Measurements from ENCODE around the gene TLL2.
"Not testable (repeated sequence)": the region's sequence is repeated elsewhere in the genome, so short reads cannot be mapped to it uniquely, and the experiment has no call there.

TLL2 gene

GRCh38 chr10:96513698-96514561 lies at the start of gene TLL2:
Gene TLL2, minus strand, starts transcription at chr10:96513926. Its CDS starts 241 bp downstream, at chr10:96513685.
- peak; percentile 77 for DNase-seq

DNA sequence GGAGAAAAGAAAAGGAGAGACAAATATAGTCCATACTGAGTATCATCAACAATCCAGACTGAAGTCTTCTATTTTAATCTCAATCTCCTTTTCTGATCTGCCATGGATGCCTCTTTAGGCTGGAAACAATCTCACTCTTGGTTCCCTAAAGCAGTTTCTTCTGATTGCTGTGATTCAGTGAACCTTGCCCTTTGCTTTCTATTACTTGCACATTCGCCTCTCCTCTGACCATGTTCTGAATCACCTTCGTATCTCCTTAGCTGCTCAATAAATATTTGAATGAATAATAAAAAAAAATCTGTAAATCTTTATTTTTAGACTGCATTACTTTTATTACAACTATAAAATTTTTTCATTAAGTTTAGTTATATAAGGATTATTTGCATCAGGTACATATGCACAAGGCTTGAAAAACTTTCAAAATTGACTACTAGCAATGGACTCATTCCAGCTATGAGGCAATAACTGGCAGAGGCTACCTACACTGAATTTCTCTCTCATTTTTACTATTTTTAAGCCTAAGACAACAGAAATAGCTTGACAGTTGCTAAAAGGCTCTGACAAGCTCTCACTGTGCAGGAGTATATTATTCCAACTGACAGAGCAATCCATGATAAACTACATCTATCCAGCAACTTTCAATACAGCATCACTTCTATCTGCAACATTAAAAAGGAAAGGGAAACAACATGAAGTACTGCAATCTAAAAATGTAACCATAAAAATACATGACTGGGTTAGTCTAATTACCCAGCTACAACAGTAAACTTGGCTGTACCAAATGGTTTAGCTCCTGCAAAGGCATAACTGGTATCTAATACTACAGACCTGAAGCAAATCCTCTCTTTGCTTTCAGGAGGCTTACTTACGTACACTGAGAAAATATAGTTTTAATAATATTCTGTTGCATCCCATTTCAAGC lies 47.5 kb upstream of the TLL2 start:
- DNase-seq, result no peak

- DNase-seq, result no peak
Measured at GRCh38 chr10:96560489-96560888, 46.8 kb upstream of the TLL2 start.

DNA sequence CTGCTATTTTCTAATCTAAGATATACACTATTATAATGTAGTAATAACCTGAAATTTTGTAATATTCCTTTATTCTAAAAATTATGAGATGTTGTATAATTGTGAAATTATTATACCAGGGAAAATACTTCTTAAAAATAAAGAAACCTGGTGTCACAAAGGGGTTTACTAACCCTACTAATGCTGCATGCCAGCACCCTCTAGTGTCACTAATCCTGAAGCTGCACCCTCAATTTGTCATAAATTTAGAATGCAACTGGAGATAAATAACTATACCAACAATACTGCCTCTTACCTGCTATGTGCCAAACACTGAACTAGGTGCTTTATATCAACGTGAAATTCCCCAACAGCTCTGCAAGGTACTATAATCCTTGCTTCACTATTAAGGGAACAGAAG lies 42.3 kb upstream of the TLL2 start:
- no peak for DNase-seq

DNA sequence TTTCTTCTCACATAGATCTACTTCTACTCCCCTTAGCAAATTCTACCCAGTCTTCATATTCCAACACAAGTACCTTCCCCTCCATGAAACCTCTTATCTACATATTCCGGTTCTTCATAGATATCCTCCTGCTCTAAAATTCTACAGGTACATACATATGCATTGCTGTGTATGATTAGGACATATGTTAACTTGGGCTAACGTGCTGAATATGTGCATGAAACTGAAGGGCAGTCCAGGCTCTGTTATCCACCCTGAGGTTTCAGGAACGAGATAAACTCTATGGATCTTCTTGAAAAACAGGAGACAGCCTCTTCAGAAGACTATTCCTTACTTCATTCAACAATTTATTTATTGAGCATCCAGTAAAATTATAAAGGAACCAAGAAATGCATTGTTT lies 41.6 kb upstream of the TLL2 start:
- DNase-seq, result no peak

DNA sequence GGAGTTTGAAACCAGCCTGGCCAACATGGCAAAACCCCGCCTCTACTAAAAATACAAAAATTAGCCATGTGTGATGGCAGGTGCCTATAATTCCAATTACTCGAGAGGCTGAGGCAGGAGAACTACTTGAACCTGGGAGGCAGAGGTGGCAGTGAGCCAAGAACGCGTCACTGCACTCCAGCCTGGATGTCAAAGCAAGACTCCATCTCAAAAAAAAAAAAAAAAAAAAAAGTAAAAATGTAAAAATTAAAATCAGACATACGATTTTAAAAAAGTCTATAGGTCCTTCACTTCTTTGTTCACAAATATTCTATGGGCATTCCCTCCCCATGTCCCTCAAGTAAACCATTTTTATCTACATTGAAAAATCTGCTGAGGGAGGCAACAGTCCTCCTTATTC lies 34.9 kb upstream of the TLL2 start:
- no peak for DNase-seq

GRCh38 chr10:96545558-96545957 lies 31.8 kb upstream of the TLL2 start:
- DNase-seq, result not testable (repeated sequence)

DNA sequence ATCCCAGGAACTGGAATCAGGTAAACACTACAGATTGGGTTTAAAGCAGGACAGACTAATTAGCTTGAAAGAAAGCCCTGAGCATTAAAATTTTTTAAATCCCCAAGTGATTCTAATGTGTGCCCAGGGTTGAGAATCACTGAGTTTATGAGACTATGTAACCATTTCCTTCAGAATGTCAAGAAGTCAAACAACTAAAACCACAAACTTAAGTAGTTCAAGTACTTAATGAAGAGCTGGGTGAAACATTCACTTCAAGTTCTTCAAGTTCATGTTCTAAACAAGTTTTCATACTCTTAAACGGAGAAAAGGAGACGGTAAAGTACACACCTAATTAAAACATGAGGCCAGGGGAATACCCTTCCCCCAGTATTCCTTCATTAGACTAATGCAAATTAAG lies 28.2 kb upstream of the TLL2 start:
- no peak for DNase-seq

- no peak for DNase-seq
Measured at GRCh38 chr10:96540240-96540639, 26.5 kb upstream of the TLL2 start.

GRCh38 chr10:96538683-96539082 lies 25.0 kb upstream of the TLL2 start:
- DNase-seq, result no peak

- DNase-seq, result no peak
Measured at GRCh38 chr10:96536129-96536528, 22.4 kb upstream of the TLL2 start.

DNA sequence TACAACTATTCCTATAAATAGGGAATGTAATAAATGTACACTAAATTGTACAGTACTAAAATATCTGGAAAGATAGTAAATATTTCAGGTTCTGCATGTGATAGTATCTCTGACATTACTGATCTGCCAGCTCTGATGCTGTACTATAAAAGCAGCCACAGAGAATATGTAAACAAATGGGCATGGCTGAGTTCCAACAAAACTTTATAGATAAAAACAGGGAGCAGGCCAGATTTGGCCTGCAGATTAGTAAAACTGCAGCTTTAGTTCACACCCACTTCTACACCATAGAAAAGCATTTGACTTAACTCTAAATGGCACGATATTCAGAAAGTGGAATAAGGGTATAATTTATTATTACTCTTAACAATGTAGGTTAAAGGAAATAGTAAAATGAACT lies 18.8 kb upstream of the TLL2 start:
- no peak for DNase-seq

DNA sequence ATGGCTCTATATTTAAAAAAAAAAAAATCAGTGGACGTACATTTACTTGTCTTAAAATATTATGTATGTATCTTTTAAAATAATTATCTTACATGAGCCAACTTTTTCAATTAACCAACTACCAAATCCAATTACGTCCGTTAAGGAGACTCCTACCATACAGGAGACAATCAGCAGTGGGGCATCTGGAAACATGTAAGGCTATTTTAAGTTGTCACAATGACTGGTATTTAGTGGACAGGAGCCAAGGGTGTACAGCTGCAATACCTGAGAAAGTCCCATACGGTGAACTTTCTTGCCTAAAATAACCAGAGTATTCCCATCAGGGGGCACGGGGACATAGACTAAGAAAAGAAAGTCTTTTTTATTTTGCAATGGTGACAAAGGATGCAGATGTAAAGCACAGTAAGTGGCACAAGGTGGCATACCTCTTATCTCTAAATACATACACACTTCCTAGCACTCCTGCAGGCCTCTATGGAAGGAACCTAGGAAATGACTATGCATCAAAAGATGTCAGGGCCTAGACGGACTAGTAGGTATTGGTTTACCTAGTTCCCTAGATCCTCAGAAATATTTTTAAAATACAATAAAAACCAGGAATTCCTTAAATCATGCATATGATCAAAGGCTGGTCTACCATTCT lies 16.0 kb upstream of the TLL2 start:
- DNase-seq, result no peak

DNA sequence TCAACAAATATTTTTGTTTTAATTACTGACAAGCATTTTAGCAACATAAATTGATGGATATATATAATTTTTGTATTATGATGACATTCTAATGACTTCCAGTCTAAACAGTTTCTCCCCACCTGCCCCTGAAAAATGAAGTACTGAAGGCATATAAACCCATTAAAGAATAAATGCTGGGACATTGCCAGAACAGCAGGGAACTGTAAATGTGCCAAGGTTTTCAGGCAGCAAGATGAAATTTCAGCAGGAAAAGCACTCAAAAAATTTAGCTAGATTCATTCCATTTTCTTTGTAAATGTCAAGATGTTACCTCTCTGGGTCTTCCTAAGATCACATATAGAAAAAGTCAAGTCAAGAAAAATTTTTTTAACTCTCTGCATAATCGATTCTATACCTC lies 11.0 kb upstream of the TLL2 start:
- DNase-seq, result no peak

DNA sequence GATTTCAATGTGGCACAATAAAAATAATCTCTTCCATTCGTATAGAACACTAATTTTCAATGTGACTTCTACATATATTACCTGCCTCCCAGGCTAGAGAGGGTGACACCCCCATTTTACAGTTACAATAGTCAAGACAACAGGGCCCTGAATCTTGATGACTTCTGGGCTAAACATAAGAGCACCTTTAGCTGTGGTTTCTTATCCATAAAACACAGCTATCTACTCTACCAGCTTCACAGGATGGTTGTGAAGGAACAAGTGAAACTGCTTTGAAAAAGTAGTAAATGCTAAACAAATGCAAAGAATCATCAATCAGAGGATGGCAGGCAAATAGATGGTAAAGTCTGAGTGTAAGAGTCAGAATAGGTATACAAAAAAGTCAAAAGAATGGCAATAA lies 3.6 kb upstream of the TLL2 start:
- DNase-seq, result no peak

DNA sequence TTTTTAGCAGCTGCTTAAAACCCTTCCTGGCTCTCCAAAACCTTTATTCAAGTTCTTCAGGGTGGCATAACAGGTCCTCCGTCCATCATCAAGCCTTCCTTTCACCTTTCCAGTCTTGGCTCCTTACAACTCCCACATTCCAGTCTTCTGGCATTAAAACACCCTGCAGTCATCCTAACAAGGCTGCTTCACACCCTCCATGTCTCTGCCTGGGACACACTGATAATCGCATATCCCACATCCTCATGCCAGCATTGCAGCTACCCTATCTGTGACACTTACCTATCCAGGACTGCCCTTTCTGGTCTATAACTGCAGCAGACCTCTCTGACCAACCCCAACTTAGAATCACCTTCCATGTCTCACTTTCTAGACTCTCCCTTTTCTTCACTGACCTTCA lies 2.6 kb upstream of the TLL2 start:
- no peak for DNase-seq

DNA sequence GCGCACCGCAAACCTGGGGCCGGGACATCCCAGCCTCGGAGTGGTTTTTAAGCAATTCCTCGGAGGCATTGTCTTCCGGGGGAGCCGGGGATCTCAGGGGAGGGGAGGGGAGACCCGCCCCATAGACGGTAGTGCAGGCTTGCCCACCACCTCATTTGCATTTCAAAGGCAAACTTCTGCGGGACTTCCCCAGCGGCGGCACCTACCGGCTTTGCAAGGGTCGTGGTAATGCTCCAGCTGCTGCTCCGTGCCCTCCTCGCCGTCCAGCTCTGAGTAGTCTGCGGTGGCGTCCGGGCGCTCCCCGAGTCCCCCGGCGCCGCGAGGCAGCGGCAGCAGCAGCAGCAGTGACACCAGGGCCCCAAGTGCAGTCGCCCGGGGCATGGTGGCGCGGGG lies 425 bp downstream of the TLL2 start:
- DNase-seq, result no peak

- no peak for DNase-seq
Measured at GRCh38 chr10:96512524-96513304, 1.0 kb downstream of the TLL2 start.

- DNase-seq, result no peak
Measured at GRCh38 chr10:96511044-96511945, 2.4 kb downstream of the TLL2 start.

GRCh38 chr10:96509017-96509641 lies 4.6 kb downstream of the TLL2 start:
- DNase-seq, result no peak

DNA sequence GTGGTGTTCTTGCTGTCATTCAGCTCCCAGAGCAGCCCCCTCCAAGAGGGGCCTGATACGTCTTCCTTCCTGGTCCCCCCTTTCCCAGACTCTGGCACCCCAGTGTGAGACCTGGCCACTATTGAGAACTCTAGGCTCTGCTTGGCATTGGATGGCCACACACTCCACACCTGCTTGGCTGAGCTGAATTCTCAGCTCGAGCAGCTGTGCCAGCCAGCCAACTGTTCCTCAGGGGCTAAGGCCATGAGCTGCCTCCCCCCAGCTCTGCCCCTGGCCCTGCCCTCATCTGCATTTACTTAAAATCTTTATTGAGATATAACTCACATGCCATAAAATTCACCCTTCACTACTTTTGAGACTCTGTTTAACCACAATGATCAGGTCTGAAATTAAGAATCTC lies 6.7 kb downstream of the TLL2 start:
- no peak for DNase-seq

Data from amniotic stem cell (primary cell).